Esophagus muscularis mucosa (tissue), 4 donors: Measurements from ENCODE around the gene LPAR3. TPM values are rescaled to one million over a fixed set of nuclear protein-coding genes. Genes with fewer than 3 reads are reported as not detected.

Source experiments
- DNase-seq: peaks from one replicate; pipeline ENCODE4 v3.0.0-alpha.2; 2017; ENCODE audit errors: extremely low spot score
- H3K27ac ChIP-seq, 4 donors: fragments of 200-600 bp; sonication (generic); replicated peaks in 1 of 4; 1 replicate in 3 of 4; 2 replicates in 1 of 4; pipeline ENCODE4 v1.5.1; 2016 to 2019; ENCODE audit warnings: mild to moderate bottlenecking in 1 of 4
- H3K27me3 ChIP-seq, 4 donors: fragments of 200-600 bp; sonication (generic); one replicate each; pipeline versions ENCODE4 v1.5.1 to v1.6.0; 2016 to 2019
- H3K36me3 ChIP-seq, 4 donors: fragments of 200-600 bp; sonication (generic); one replicate each; pipeline ENCODE4 v1.5.1; 2016 to 2019
- H3K4me1 ChIP-seq, 4 donors: fragments of 200-600 bp; sonication (generic); one replicate each; pipeline ENCODE4 v1.5.1; 2016 to 2019
- H3K4me3 ChIP-seq, 4 donors: fragments of 200-600 bp; sonication (generic); 1 replicate in 2 of 4; 2 replicates in 2 of 4; pipeline ENCODE4 v1.5.1; 2016 to 2019; ENCODE audit warnings: mild to moderate bottlenecking in 4 of 4, moderate library complexity in 1 of 4
- H3K9me3 ChIP-seq, 4 donors: fragments of 200-600 bp; sonication (generic); 1 replicate in 3 of 4; 2 replicates in 1 of 4; pipeline ENCODE4 v1.5.1; 2016 to 2019
- CTCF ChIP-seq, 3 experiments: fragments of 200-600 bp in 2 of 3; fragments of 450-650 bp in 1 of 3; sonication (generic) in 2 of 3; IDR thresholded peaks; one replicate each; pipeline ENCODE4 v1.5.1; 2017 to 2019; ENCODE audit warnings: antibody characterized with exemption in 3 of 3, mild to moderate bottlenecking in 2 of 3, moderate library complexity in 1 of 3
- EP300 ChIP-seq: sonication (generic); formaldehyde crosslinking; IDR thresholded peaks from one replicate; pipeline ENCODE4 v1.6.1; 2017; ENCODE audit warnings: antibody characterized with exemption
- POLR2A ChIP-seq: fragments of 450-650 bp; IDR thresholded peaks from one replicate; pipeline ENCODE4 v1.6.1; 2017; ENCODE audit warnings: antibody characterized with exemption, moderate library complexity, mild to moderate bottlenecking, low read depth
- POLR2AphosphoS5 ChIP-seq, 2 donors: sonication (generic); formaldehyde crosslinking; IDR thresholded peaks; one replicate each; pipeline ENCODE4 v1.6.1; 2017; ENCODE audit warnings: antibody characterized with exemption in 2 of 2
- WGBS: methylation state at CpG from one replicate; pipeline ENCODE4 v1.1.5; 2018; 5-methylcytosine and 5-hydroxymethylcytosine counted together
- intact Hi-C: fragments of 100-400 bp; cut with DNase I; formaldehyde crosslinking; loops from one replicate; pipeline ENCODE4 v1.15.1; 2023
- total RNA-seq, 4 donors: library from RNA; depleted of rRNA; stranded (reverse); fragments of >200 nt; gene quantifications; one replicate each; pipeline versions ENCODE4 v1.1.0 to v1.2.1, GENCODE V29; 2016

The LPAR3 gene
- total RNA-seq, 4 donors from 2014 or later = 0.19 to 0.33 TPM; not detected in 2

- peaks cover 0 to 15% (median 14%) of the 10 kb centered on the region in 4 donors for H3K4me1 ChIP-seq
- intact Hi-C loops = no loop called here
- H3K9me3 ChIP-seq = no peaks in the 10 kb centered on the region
- WGBS = 72% methylated on average over 18 of the region's 18 CpGs
- DNase-seq = no peak
- no peaks in the 10 kb centered on the region for H3K36me3 ChIP-seq
- H3K4me3 ChIP-seq = no peak overlapping the region
- TF ChIP-seq CTCF (IDR thresholded peaks at IDR 0.05) = peak in 2 of 3 experiments; percentile 30 to 48
- no peak for TF ChIP-seq POLR2AphosphoS5 (IDR thresholded peaks at IDR 0.05)
- H3K27ac ChIP-seq = no peak overlapping the region
- H3K27me3 ChIP-seq = no peaks in the 10 kb centered on the region
These were observed 110.8 kb downstream of the LPAR3 start for GRCh38 chr1:84781946-84782771.

GRCh38 chr1:84780000-84780716, 112.8 kb downstream of the LPAR3 start:
- no peak overlapping the region for H3K27ac ChIP-seq
- no peaks in the 10 kb centered on the region for H3K9me3 ChIP-seq
- H3K27me3 ChIP-seq = no peaks in the 10 kb centered on the region
- DNase-seq = no peak
- intact Hi-C loops = no loop called here
- H3K36me3 ChIP-seq = no peaks in the 10 kb centered on the region
- peaks cover 0 to 5% (median 5%) of the 10 kb centered on the region in 4 donors for H3K4me1 ChIP-seq
- no peak for TF ChIP-seq POLR2A
- TF ChIP-seq EP300 = no peak
- no peak for TF ChIP-seq CTCF (IDR thresholded peaks at IDR 0.05)
- TF ChIP-seq POLR2AphosphoS5 (IDR thresholded peaks at IDR 0.05) = no peak
- H3K4me3 ChIP-seq = no peak overlapping the region
- WGBS = 82% methylated on average over 8 of the region's 8 CpGs

GRCh38 chr1:84776639-84777038, 116.4 kb downstream of the LPAR3 start:
- Histone ChIP-seq H3K27me3 (no peaks in the 10 kb centered on the region), H3K9me3 (no peaks in the 10 kb centered on the region), H3K4me1 (peaks cover 0 to 4% (median 0%) of the 10 kb centered on the region in 4 donors), H3K36me3 (no peaks in the 10 kb centered on the region), H3K27ac (no peak overlapping the region), H3K4me3 (no peak overlapping the region)
- TF ChIP-seq CTCF (IDR thresholded peaks at IDR 0.05) (no peak), EP300 (no peak), POLR2A (no peak), POLR2AphosphoS5 (IDR thresholded peaks at IDR 0.05) (no peak)
- no peak for DNase-seq
- WGBS = 91% methylated on average over 5 of the region's 5 CpGs
- intact Hi-C loops = no loop called here

GRCh38 chr1:84775535-84775920, 117.5 kb downstream of the LPAR3 start:
- Histone ChIP-seq H3K36me3 (no peaks in the 10 kb centered on the region), H3K4me3 (no peak overlapping the region), H3K27ac (no peak overlapping the region), H3K27me3 (no peaks in the 10 kb centered on the region), H3K9me3 (no peaks in the 10 kb centered on the region), H3K4me1 (peaks cover 0 to 4% (median 0%) of the 10 kb centered on the region in 4 donors)
- intact Hi-C loops = no loop called here
- TF ChIP-seq CTCF (IDR thresholded peaks at IDR 0.05) (no peak), POLR2A (no peak), EP300 (no peak), POLR2AphosphoS5 (IDR thresholded peaks at IDR 0.05) (no peak)
- DNase-seq = no peak
- WGBS = 76% methylated on average over 3 of the region's 3 CpGs
